GM12891 (cell line): ENCODE results near the gene LRP1B.

Experiments
- POLR2A ChIP-seq: IDR thresholded peaks from 2 replicates; pipeline ENCODE4 v1.6.1; 2011; ENCODE audit warnings: low read depth, low read length, control low read depth
- POLR2AphosphoS5 ChIP-seq: IDR thresholded peaks from 2 replicates; pipeline ENCODE4 v1.6.1; 2011; ENCODE audit warnings: low read depth, low read length, control low read depth
- POU2F2 ChIP-seq: IDR thresholded peaks from 2 replicates; pipeline ENCODE4 v1.6.1; 2011; ENCODE audit warnings: low read depth, mild to moderate bottlenecking, control low read depth, low read length, moderate library complexity
- TAF1 ChIP-seq: IDR thresholded peaks from 2 replicates; pipeline ENCODE4 v1.6.1; 2011; ENCODE audit warnings: low read depth, low read length, control low read depth

- TF ChIP-seq TAF1, result no peak
- TF ChIP-seq POLR2AphosphoS5, result no peak
- TF ChIP-seq POLR2A, result no peak
- TF ChIP-seq POU2F2, result no peak
Measured at GRCh38 chr2:141925511-141925910, 205.3 kb downstream of the LRP1B start.
